Left kidney (tissue), 8 donors: ENCODE measurements around the gene GTF2A2. TPM values are rescaled to one million over a fixed set of nuclear protein-coding genes. Genes with fewer than 3 reads are reported as not detected.
A peak's percentile ranks its signal among the peaks of the same experiment; 100 is the strongest.
"Not testable (repeated sequence)": the region's sequence is repeated elsewhere in the genome, so short reads cannot be mapped to it uniquely, and the experiment has no call there.

Experiments
- DNase-seq: peaks from one replicate; pipeline ENCODE4 v3.0.0-alpha.2; 2013
- long read RNA-seq, 8 donors: transcript quantifications; one replicate each; lab custom pipeline, GENCODE V29; 2026
- polyA plus RNA-seq: library from polyadenylated mRNA; unstranded; fragments of 120-200 nt; gene quantifications from one replicate; pipeline ENCODE4 v1.2.1, GENCODE V29; 2013; ENCODE audit not compliant: insufficient read length

GTF2A2 gene
- polyA plus RNA-seq, result 132 TPM
- long read RNA-seq, donor 1, transcript GTF2A2-202 (5 exons, 1,582 nt), result major isoform, 68 of 83 reads
- long read RNA-seq, donor 1, partial matches to known transcripts, result 5 of 83 reads
- long read RNA-seq, donor 1, other reads (novel, unspliced or antisense), result 5 of 83 reads
- long read RNA-seq, donor 2, transcript GTF2A2-202 (5 exons, 1,582 nt), result major isoform, 55 of 57 reads
- long read RNA-seq, donor 2, partial matches to known transcripts, result 0 of 57 reads
- long read RNA-seq, donor 2, other reads (novel, unspliced or antisense), result 0 of 57 reads
- long read RNA-seq, donor 3, transcript GTF2A2-202 (5 exons, 1,582 nt), result major isoform, 38 of 42 reads
- long read RNA-seq, donor 3, partial matches to known transcripts, result 0 of 42 reads
- long read RNA-seq, donor 3, other reads (novel, unspliced or antisense), result 0 of 42 reads
- long read RNA-seq, donor 4, transcript GTF2A2-202 (5 exons, 1,582 nt), result major isoform, 8 of 8 reads
- long read RNA-seq, donor 4, partial matches to known transcripts, result 0 of 8 reads
- long read RNA-seq, donor 4, other reads (novel, unspliced or antisense), result 0 of 8 reads
- long read RNA-seq, donor 5, transcript GTF2A2-202 (5 exons, 1,582 nt), result major isoform, 111 of 124 reads
- long read RNA-seq, donor 5, partial matches to known transcripts, result 0 of 124 reads
- long read RNA-seq, donor 5, other reads (novel, unspliced or antisense), result 5 of 124 reads
- long read RNA-seq, donor 6, transcript GTF2A2-202 (5 exons, 1,582 nt), result major isoform, 59 of 71 reads
- long read RNA-seq, donor 6, partial matches to known transcripts, result 5 of 71 reads
- long read RNA-seq, donor 6, other reads (novel, unspliced or antisense), result 0 of 71 reads
- long read RNA-seq, donor 7, transcript GTF2A2-202 (5 exons, 1,582 nt), result major isoform, 91 of 110 reads
- long read RNA-seq, donor 7, partial matches to known transcripts, result 6 of 110 reads
- long read RNA-seq, donor 7, other reads (novel, unspliced or antisense), result 7 of 110 reads
- long read RNA-seq, donor 8, transcript GTF2A2-202 (5 exons, 1,582 nt), result major isoform, 19 of 22 reads
- long read RNA-seq, donor 8, partial matches to known transcripts, result 0 of 22 reads
- long read RNA-seq, donor 8, other reads (novel, unspliced or antisense), result 0 of 22 reads

GRCh38 chr15:59656897-59657634 is at the start of gene GTF2A2:
GTF2A2 (minus strand) TSS chr15:59657515; CDS start chr15:59652277, 5,238 bp downstream.
- DNase-seq, result peak; percentile 93

- DNase-seq, result no peak
Measured at GRCh38 chr15:59703979-59704796, 46.9 kb upstream of the GTF2A2 start.

GRCh38 chr15:59702351-59702750 is 45.0 kb upstream of the GTF2A2 start:
- no peak for DNase-seq

GRCh38 chr15:59701880-59702279 is 44.6 kb upstream of the GTF2A2 start:
- DNase-seq, result no peak

GRCh38 chr15:59699810-59700431 is 42.6 kb upstream of the GTF2A2 start:
- DNase-seq, result no peak

- DNase-seq, result not testable (repeated sequence)
Measured at GRCh38 chr15:59698065-59698464, 40.8 kb upstream of the GTF2A2 start.

GRCh38 chr15:59696332-59696731 is 39.0 kb upstream of the GTF2A2 start:
- no peak for DNase-seq

- no peak for DNase-seq
Measured at GRCh38 chr15:59694779-59695178, 37.5 kb upstream of the GTF2A2 start.

GRCh38 chr15:59691194-59691805 is 34.0 kb upstream of the GTF2A2 start:
- DNase-seq, result peak; percentile 42

GRCh38 chr15:59689626-59690236 is 32.4 kb upstream of the GTF2A2 start:
- peak; percentile 59 for DNase-seq

GRCh38 chr15:59688782-59689625 is 31.7 kb upstream of the GTF2A2 start, which contains the start of gene BNIP2:
BNIP2 (minus strand) TSS chr15:59689320; CDS start chr15:59682457, 6,863 bp downstream.
- DNase-seq, result peak; percentile 98

GRCh38 chr15:59688423-59688781 is 31.1 kb upstream of the GTF2A2 start:
- peak; percentile 43 for DNase-seq

- DNase-seq, result no peak
Measured at GRCh38 chr15:59687836-59688235, 30.5 kb upstream of the GTF2A2 start.

- DNase-seq, result no peak
Measured at GRCh38 chr15:59686389-59686788, 29.1 kb upstream of the GTF2A2 start.

- no peak for DNase-seq
Measured at GRCh38 chr15:59685737-59686297, 28.5 kb upstream of the GTF2A2 start.

GRCh38 chr15:59680870-59681269 is 23.6 kb upstream of the GTF2A2 start:
- DNase-seq, result no peak

GRCh38 chr15:59680346-59680745 is 23.0 kb upstream of the GTF2A2 start:
- no peak for DNase-seq

GRCh38 chr15:59678620-59679019 is 21.3 kb upstream of the GTF2A2 start:
- DNase-seq, result no peak
